HepG2 (cell line): Measurements from ENCODE around the gene RHOT2. TPM values are rescaled to one million over a fixed set of nuclear protein-coding genes. Genes with fewer than 3 reads are reported as not detected.

Experiments used
- CC2D1A ChIP-seq: sonication (generic); formaldehyde crosslinking; IDR thresholded peaks from 2 replicates; pipeline ENCODE4 v1.8.1; 2023; ENCODE audit warnings: mild to moderate bottlenecking, missing genetic modification reagents
- DPF2 ChIP-seq: sonication (generic); formaldehyde crosslinking; IDR thresholded peaks from 2 replicates; pipeline ENCODE4 v1.4.0; 2020; ENCODE audit warnings: mild to moderate bottlenecking, low read depth, missing genetic modification reagents, borderline replicate concordance
- FOXK2 ChIP-seq: fragments of 450-650 bp; IDR thresholded peaks from 2 replicates; pipeline ENCODE4 v1.6.1; 2016
- HNRNPLL ChIP-seq: fragments of 200-400 bp; formaldehyde crosslinking; IDR thresholded peaks from 2 replicates; pipeline ENCODE4 v1.6.1; 2017; ENCODE audit warnings: mild to moderate bottlenecking, low read depth, low read length; ENCODE audit not compliant: poor library complexity, severe bottlenecking
- ISX ChIP-seq: sonication (generic); formaldehyde crosslinking; conservative IDR thresholded peaks from 2 replicates; pipeline ENCODE4 v1.5.0; 2020; ENCODE audit warnings: missing genetic modification reagents
- NFIC ChIP-seq: IDR thresholded peaks from 2 replicates; pipeline ENCODE4 v1.6.1; 2012; ENCODE audit warnings: mild to moderate bottlenecking, low read length, inconsistent platforms
- PHF21A ChIP-seq: sonication (generic); formaldehyde crosslinking; IDR thresholded peaks from 2 replicates; pipeline ENCODE4 v1.5.0; 2020; ENCODE audit warnings: mild to moderate bottlenecking, missing genetic modification reagents
- TBP ChIP-seq: sonication (generic); formaldehyde crosslinking; IDR thresholded peaks from 2 replicates; pipeline ENCODE4 v1.5.0; 2020; ENCODE audit warnings: missing genetic modification reagents
- TFE3 ChIP-seq: IDR thresholded peaks from 2 replicates; pipeline ENCODE4 v1.6.1; 2016
- TRIM22 ChIP-seq: fragments of 450-650 bp; IDR thresholded peaks from 2 replicates; pipeline ENCODE4 v1.6.1; 2017
- YY1 ChIP-seq: IDR thresholded peaks from 2 replicates; pipeline ENCODE4 v1.6.1; 2011; ENCODE audit warnings: low read length, low read depth, moderate library complexity, mild to moderate bottlenecking; ENCODE audit not compliant: insufficient read depth, insufficient replicate concordance
- ZBTB2 ChIP-seq: sonication (generic); formaldehyde crosslinking; IDR thresholded peaks from 2 replicates; pipeline ENCODE4 v1.8.0; 2022; ENCODE audit warnings: low read depth, missing genetic modification reagents
- ZBTB38 ChIP-seq: sonication (generic); formaldehyde crosslinking; IDR thresholded peaks from 2 replicates; pipeline ENCODE4 v1.5.1; 2020; ENCODE audit warnings: mild to moderate bottlenecking, missing genetic modification reagents
- ZFP36L2 ChIP-seq: sonication (generic); formaldehyde crosslinking; IDR thresholded peaks from 2 replicates; pipeline ENCODE4 v1.4.0; 2020; ENCODE audit warnings: missing genetic modification reagents
- ZNF280B ChIP-seq: sonication (generic); formaldehyde crosslinking; IDR thresholded peaks from 2 replicates; pipeline ENCODE4 v1.5.0; 2020; ENCODE audit warnings: missing genetic modification reagents, mild to moderate bottlenecking, borderline replicate concordance
- ZNF33B ChIP-seq: sonication (generic); formaldehyde crosslinking; IDR thresholded peaks from 2 replicates; pipeline ENCODE4 v1.5.1; 2020; ENCODE audit warnings: mild to moderate bottlenecking, missing genetic modification reagents
- ZNF761 ChIP-seq: sonication (generic); formaldehyde crosslinking; conservative IDR thresholded peaks from 2 replicates; pipeline ENCODE4 v1.4.0; 2020; ENCODE audit warnings: mild to moderate bottlenecking, missing genetic modification reagents
- ZNF770 ChIP-seq: sonication (generic); formaldehyde crosslinking; IDR thresholded peaks from 2 replicates; pipeline ENCODE4 v1.5.0; 2020; ENCODE audit warnings: mild to moderate bottlenecking, missing genetic modification reagents
- ZNF891 ChIP-seq: sonication (generic); formaldehyde crosslinking; IDR thresholded peaks from 2 replicates; pipeline ENCODE4 v1.5.0; 2020; ENCODE audit warnings: mild to moderate bottlenecking, missing genetic modification reagents
- polyA plus RNA-seq, 8 experiments: library from polyadenylated mRNA; depleted of rRNA in 3 of 8; stranded (reverse) in 7 of 8; unstranded in 1 of 8; fragments of >200 nt; fragmentation: Illumina TruSeq in 4 of 8; extraction: Trizol in 4 of 8; gene quantifications; 2 replicates each; pipeline versions ENCODE4 v1.2.1 to v1.2.3, GENCODE V29; 2011 to 2016; ENCODE audit warnings: low read depth in 4 of 8, missing spikeins in 1 of 8, mixed read lengths in 1 of 8; ENCODE audit not compliant: insufficient read depth in 1 of 8
- total RNA-seq, 5 experiments: library from RNA; depleted of rRNA; stranded (reverse); fragments of >200 nt; fragmentation: Illumina TruSeq; extraction: Trizol; gene quantifications; 2 replicates each; pipeline ENCODE4 v1.2.3, GENCODE V29; 2016; ENCODE audit warnings: low read depth in 1 of 5

The RHOT2 gene
- total and polyA plus RNA-seq, 2 of the 13 experiments (the other 11 are each of a cell fraction or from before 2014, with no cell fraction given): 63.6 to 76.9 TPM

- TF ChIP-seq TFE3 (CRISPR knock-in tag) (no peak; the same call in 1 of the 2 replicates), ISX (CRISPR knock-in tag) (no peak), ZNF33B (CRISPR knock-in tag) (no peak; the same call in 1 of the 2 replicates), ZBTB2 (CRISPR knock-in tag) (peak; percentile 84), ZNF280B (CRISPR knock-in tag) (no peak), TRIM22 (no peak), ZNF891 (CRISPR knock-in tag) (no peak; the same call in 1 of the 2 replicates), PHF21A (CRISPR knock-in tag) (peak; percentile 38; the same call in 1 of the 2 replicates), ZNF761 (no peak; the same call in 1 of the 2 replicates), FOXK2 (no peak), CC2D1A (CRISPR knock-in tag) (0 out of 2 replicates have a peak, but pooled peaks have one; percentile 16), ZNF770 (CRISPR knock-in tag) (peak; percentile 36; the same call in 1 of the 2 replicates), TBP (CRISPR knock-in tag) (0 out of 2 replicates have a peak, but pooled peaks have one; percentile 32), NFIC (no peak), DPF2 (0 out of 2 replicates have a peak, but pooled peaks have one; percentile 22), HNRNPLL (peak; percentile 70), YY1 (peak; percentile 79), ZBTB38 (CRISPR knock-in tag) (peak; percentile 75), ZFP36L2 (CRISPR knock-in tag) (no peak)
Observed at GRCh38 chr16:636206-637080, 31.5 kb upstream of the RHOT2 start, which contains the start of gene METTL26 (continued).
